ENCODE measurements around the gene SMPD4. TPM values are rescaled to one million over a fixed set of nuclear protein-coding genes. Genes with fewer than 3 reads are reported as not detected.
"Not testable (repeated sequence)": the region's sequence is repeated elsewhere in the genome, so short reads cannot be mapped to it uniquely, and the experiment has no call there.

SMPD4 gene
- total and polyA plus RNA-seq, 2 of the 8 experiments (the other 6 are each of a cell fraction or from before 2014, with no cell fraction given) = 102 to 106 TPM

DNA sequence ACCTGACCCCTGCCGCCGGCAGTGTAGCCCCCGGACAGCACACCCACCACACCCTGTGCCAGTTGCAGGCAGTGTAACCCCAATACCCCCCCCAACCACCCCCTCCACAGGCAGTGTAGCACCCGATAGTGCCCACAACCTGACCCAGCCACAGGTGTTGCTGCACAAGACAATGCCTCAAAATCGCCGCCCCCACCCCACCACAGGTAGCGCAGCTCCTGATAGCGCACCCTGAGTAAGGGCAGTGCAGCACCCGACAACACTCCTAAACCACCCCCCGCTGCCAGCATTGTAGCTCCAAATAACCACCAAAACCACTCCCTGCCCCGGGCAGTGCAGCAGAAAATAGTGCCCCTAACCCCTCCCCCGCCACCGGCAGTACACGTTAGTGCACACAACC lies 52.9 kb downstream of the SMPD4 start:
- H2BK12ac ChIP-seq (ENCODE audit: low read depth, low read length); H3K36me3 ChIP-seq (ENCODE audit: control insufficient read depth in 2 of 4, insufficient read depth in 4 of 4, low read length in 3 of 4); H2BK5ac ChIP-seq (ENCODE audit: low read depth, low read length); H3K27me3 ChIP-seq (replicated peaks in 1 of 4; ENCODE audit: control insufficient read depth in 3 of 4, extremely low read depth in 1 of 4, insufficient read depth in 3 of 4, low read length in 3 of 4); DNase-seq (ENCODE audit: low read depth in 1 of 2, low spot score in 2 of 2); H2AK5ac ChIP-seq (ENCODE audit: low read depth, low read length); H3K23me2 ChIP-seq (ENCODE audit: low read depth, low read length); H3K23ac ChIP-seq (ENCODE audit: insufficient read length); H2AFZ ChIP-seq (ENCODE audit: low read length); H4K20me1 ChIP-seq (replicated peaks in 1 of 2; ENCODE audit: control insufficient read depth in 1 of 2, insufficient read depth in 2 of 2, low read length in 2 of 2); H2BK20ac ChIP-seq (ENCODE audit: low read length); H3K79me2 ChIP-seq (ENCODE audit: control insufficient read depth in 1 of 2, insufficient read depth in 2 of 2, low read length in 2 of 2); H3K4me1 ChIP-seq (replicated peaks in 1 of 4; ENCODE audit: control insufficient read depth in 3 of 4, insufficient read depth in 4 of 4, low read length in 3 of 4); H4K5ac ChIP-seq (ENCODE audit: insufficient read length, low read depth, low read length); H3K9ac ChIP-seq (replicated peaks in 1 of 4; ENCODE audit: extremely low read depth in 1 of 4, low read depth in 3 of 4, low read length in 3 of 4); H4K8ac ChIP-seq (ENCODE audit: extremely low read depth, insufficient read depth, low read length); H3K56ac ChIP-seq (replicated peaks; ENCODE audit: insufficient read length, low read depth, low read length); CTCF ChIA-PET (ENCODE audit: partially characterized antibody); H3K9me3 ChIP-seq (ENCODE audit: insufficient read depth in 2 of 2, low read depth in 1 of 2, low read length in 1 of 2); H3K4ac ChIP-seq (replicated peaks; ENCODE audit: insufficient read length, low read depth, low read length); H4K91ac ChIP-seq (replicated peaks; ENCODE audit: insufficient read length, low read length); FAIRE-seq; H3K14ac ChIP-seq (ENCODE audit: insufficient read length); H2BK120ac ChIP-seq (replicated peaks; ENCODE audit: low read depth, low read length); H3K27ac ChIP-seq (ENCODE audit: low read depth, low read length); H2BK15ac ChIP-seq (ENCODE audit: low read length); H3K18ac ChIP-seq (ENCODE audit: extremely low read depth, low read length); H3K4me2 ChIP-seq (ENCODE audit: insufficient read depth in 1 of 2, low read depth in 2 of 2, low read length in 2 of 2); H3K79me1 ChIP-seq (ENCODE audit: low read depth, low read length): not testable (repeated sequence)
- WGBS, 2 experiments (ENCODE audit: extremely low coverage in 1 of 2, insufficient coverage in 1 of 2, insufficient read length in 1 of 2, insufficient replicate concordance in 2 of 2, low coverage in 1 of 2, low lambda C conversion rate in 2 of 2, missing lambda C conversion rate in 1 of 2) = 71% methylated on average over 4 of the region's 14 CpGs; no CpG with 5 or more reads in 1 of the 2 experiments
- POLR2A ChIA-PET (ENCODE audit: partially characterized antibody) = interaction anchor here (0.7 kb wide), 1 partner anchor 1081 kb away, joined by 9 read pairs; the partner anchor contains the start of gene POTEE
- H3K4me3 ChIP-seq (ENCODE audit: extremely low read depth in 1 of 4, insufficient read depth in 2 of 4, low read depth in 3 of 4, low read length in 4 of 4) = peak overlapping the region in 1 of 4 experiments; percentile 18; a peak in 1 of 8 replicates

DNA sequence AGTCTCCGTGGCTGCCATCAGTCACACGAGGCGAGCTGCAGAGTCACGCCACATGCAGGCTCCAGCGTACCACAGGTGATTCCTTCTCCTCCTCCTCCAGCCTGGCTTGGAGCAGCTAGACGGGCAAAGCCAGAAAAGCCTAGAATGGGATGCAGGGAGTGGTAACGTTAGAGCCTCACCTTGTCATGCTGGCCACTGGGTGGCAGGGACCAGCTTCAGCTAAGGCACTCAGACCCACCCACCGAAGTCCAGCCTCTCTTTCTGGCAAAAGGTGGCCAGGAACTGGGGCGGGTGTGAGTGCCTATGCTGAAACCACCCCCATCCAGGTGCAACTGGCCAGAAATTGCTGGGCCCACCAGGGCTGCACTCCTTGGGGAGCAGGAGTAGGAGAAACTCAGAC lies 53.7 kb downstream of the SMPD4 start:
- POLR2A ChIA-PET (ENCODE audit: partially characterized antibody); CTCF ChIA-PET (ENCODE audit: partially characterized antibody); H3K4me1 ChIP-seq (replicated peaks in 1 of 4; ENCODE audit: control insufficient read depth in 3 of 4, insufficient read depth in 4 of 4, low read length in 3 of 4); H4K5ac ChIP-seq (ENCODE audit: insufficient read length, low read depth, low read length); H3K14ac ChIP-seq (ENCODE audit: insufficient read length); H3K4me2 ChIP-seq (ENCODE audit: insufficient read depth in 1 of 2, low read depth in 2 of 2, low read length in 2 of 2); H4K20me1 ChIP-seq (replicated peaks in 1 of 2; ENCODE audit: control insufficient read depth in 1 of 2, insufficient read depth in 2 of 2, low read length in 2 of 2); H3K4ac ChIP-seq (replicated peaks; ENCODE audit: insufficient read length, low read depth, low read length); H2BK5ac ChIP-seq (ENCODE audit: low read depth, low read length); H2BK20ac ChIP-seq (ENCODE audit: low read length); H2BK120ac ChIP-seq (replicated peaks; ENCODE audit: low read depth, low read length); FAIRE-seq; H2AK5ac ChIP-seq (ENCODE audit: low read depth, low read length); H2AFZ ChIP-seq (ENCODE audit: low read length); H3K56ac ChIP-seq (replicated peaks; ENCODE audit: insufficient read length, low read depth, low read length); H4K91ac ChIP-seq (replicated peaks; ENCODE audit: insufficient read length, low read length); H3K36me3 ChIP-seq (ENCODE audit: control insufficient read depth in 2 of 4, insufficient read depth in 4 of 4, low read length in 3 of 4); H3K4me3 ChIP-seq (ENCODE audit: extremely low read depth in 1 of 4, insufficient read depth in 2 of 4, low read depth in 3 of 4, low read length in 4 of 4); H3K79me2 ChIP-seq (ENCODE audit: control insufficient read depth in 1 of 2, insufficient read depth in 2 of 2, low read length in 2 of 2); H2BK12ac ChIP-seq (ENCODE audit: low read depth, low read length); H3K9me3 ChIP-seq (ENCODE audit: insufficient read depth in 2 of 2, low read depth in 1 of 2, low read length in 1 of 2); H4K8ac ChIP-seq (ENCODE audit: extremely low read depth, insufficient read depth, low read length); H2BK15ac ChIP-seq (ENCODE audit: low read length); H3K23ac ChIP-seq (ENCODE audit: insufficient read length); H3K23me2 ChIP-seq (ENCODE audit: low read depth, low read length); H3K27ac ChIP-seq (ENCODE audit: low read depth, low read length); H3K9ac ChIP-seq (replicated peaks in 1 of 4; ENCODE audit: extremely low read depth in 1 of 4, low read depth in 3 of 4, low read length in 3 of 4); H3K27me3 ChIP-seq (replicated peaks in 1 of 4; ENCODE audit: control insufficient read depth in 3 of 4, extremely low read depth in 1 of 4, insufficient read depth in 3 of 4, low read length in 3 of 4); DNase-seq (ENCODE audit: low read depth in 1 of 2, low spot score in 2 of 2); H3K79me1 ChIP-seq (ENCODE audit: low read depth, low read length); H3K18ac ChIP-seq (ENCODE audit: extremely low read depth, low read length): not testable (repeated sequence)
- no CpG with 5 or more reads among the region's 9 CpGs for WGBS, 2 experiments (ENCODE audit: extremely low coverage in 1 of 2, insufficient coverage in 1 of 2, insufficient read length in 1 of 2, insufficient replicate concordance in 2 of 2, low coverage in 1 of 2, low lambda C conversion rate in 2 of 2, missing lambda C conversion rate in 1 of 2)
